ENCODE data around the gene CCDC47.

CCDC47 gene

DNA sequence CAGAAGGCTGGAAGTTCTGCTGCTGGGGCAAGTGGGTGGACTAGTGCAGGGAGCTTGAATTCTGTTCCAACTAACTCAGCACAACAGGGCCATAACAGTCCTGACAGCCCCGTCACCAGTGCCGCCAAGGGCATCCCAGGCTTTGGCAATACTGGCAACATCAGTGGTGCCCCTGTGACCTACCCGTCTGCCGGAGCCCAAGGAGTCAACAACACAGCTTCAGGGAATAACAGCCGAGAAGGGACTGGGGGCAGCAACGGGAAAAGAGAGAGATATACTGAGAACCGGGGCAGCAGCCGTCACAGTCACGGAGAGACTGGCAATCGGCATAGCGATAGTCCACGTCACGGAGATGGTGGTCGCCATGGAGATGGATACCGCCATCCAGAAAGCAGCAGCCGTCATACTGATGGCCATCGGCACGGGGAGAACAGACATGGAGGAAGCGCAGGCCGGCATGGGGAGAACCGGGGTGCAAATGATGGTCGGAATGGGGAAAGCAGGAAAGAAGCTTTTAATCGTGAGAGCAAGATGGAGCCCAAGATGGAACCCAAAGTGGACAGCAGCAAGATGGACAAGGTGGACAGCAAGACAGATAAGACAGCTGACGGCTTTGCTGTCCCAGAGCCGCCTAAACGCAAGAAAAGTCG, 44.5 kb upstream of the CCDC47 start:
- no peak for DNase-seq (ENCODE audit: low read depth)
- H3K4me3 ChIP-seq (ENCODE audit: low read depth, low read length) = no peak overlapping the region
- TF ChIP-seq, protein P1, sequence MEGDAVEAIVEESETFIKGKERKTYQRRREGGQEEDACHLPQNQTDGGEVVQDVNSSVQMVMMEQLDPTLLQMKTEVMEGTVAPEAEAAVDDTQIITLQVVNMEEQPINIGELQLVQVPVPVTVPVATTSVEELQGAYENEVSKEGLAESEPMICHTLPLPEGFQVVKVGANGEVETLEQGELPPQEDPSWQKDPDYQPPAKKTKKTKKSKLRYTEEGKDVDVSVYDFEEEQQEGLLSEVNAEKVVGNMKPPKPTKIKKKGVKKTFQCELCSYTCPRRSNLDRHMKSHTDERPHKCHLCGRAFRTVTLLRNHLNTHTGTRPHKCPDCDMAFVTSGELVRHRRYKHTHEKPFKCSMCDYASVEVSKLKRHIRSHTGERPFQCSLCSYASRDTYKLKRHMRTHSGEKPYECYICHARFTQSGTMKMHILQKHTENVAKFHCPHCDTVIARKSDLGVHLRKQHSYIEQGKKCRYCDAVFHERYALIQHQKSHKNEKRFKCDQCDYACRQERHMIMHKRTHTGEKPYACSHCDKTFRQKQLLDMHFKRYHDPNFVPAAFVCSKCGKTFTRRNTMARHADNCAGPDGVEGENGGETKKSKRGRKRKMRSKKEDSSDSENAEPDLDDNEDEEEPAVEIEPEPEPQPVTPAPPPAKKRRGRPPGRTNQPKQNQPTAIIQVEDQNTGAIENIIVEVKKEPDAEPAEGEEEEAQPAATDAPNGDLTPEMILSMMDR (conservative IDR thresholded peaks at IDR 0.05; ENCODE audit: low read depth, low read length) = no peak

DNA sequence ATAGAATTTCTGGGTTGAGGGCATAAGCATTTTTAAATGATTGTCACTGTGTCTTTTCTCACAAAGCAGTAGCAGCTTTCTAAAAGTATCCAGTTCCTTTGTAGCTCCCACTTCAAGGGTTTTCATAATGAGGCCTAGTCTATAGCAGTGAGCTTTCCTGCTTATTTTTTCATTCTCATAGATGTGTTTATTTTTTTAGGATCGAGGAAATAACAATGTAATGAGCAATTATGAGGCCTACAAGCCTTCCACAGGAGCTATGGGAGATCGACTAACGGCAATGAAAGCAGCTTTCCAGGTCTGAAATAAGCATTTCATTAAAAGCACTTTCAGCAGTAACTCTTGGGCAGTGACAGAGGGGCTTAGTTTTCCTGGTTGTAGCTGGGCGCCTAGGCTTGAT, 43.3 kb upstream of the CCDC47 start:
- TF ChIP-seq, protein P1 (conservative IDR thresholded peaks at IDR 0.05; ENCODE audit: low read depth, low read length) = no peak
- no peak for DNase-seq (ENCODE audit: low read depth)
- H3K4me3 ChIP-seq (ENCODE audit: low read depth, low read length) = no peak overlapping the region

DNA sequence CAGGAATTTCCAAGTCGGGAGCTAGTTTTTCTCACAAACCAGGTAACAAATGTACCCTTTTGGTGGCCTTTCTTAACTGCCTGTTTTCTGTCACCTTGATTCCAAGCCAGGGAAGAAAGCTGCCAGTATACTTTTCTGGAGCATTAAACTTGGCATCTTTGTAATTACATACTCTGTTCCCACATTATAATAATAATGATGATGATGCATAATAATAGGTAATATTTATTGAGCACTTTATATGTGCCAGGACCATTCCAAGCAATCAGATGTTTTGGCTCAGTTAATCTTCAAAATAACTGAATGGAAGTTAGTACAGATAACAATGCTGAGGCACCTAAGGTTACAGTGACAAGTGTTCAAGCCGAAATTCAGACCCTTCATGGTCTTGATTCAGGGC, 42.7 kb upstream of the CCDC47 start:
- H3K4me3 ChIP-seq (ENCODE audit: low read depth, low read length) = no peak overlapping the region
- DNase-seq (ENCODE audit: low read depth) = no peak
- TF ChIP-seq, protein P1 (conservative IDR thresholded peaks at IDR 0.05; ENCODE audit: low read depth, low read length) = no peak

DNA sequence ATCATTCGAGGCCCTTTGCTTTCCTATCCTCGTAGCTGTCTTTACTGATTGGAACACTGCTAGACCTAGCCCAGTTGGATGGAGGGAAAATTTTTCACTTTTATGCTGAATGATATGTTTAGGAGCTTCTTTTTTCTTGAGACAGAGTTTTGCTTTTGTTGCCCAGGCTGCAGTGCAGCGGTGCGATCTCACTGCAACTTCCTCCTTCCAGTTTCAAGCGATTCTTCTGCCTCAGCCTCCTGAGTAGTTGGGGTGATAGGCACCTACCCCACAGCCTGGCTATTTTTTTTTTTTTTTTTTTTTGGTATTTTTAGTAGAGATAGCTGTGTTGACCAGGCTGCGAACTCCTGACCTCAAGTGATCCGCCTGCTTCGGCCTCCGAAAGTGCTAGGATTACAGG, 36.6 kb upstream of the CCDC47 start:
- TF ChIP-seq, protein P1 (conservative IDR thresholded peaks at IDR 0.05; ENCODE audit: low read depth, low read length) = no peak

DNA sequence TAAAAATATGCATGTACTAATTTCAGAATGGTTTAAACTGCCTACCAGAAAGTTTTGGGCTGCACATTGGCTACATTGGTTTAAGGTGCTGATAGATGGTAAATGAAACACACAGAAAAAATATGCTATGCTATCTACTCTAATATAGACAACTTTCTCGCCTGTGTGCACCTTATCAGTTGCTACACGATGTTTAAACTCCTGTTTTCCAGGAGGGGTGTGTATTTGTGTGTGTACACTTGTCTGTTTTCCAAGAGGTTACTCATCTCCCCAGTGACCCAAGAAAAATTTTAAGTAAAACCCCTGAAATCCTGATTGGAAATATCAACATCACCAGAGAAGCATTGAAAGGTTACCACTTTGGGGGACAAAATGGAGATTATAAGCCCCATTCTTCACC, 32.2 kb upstream of the CCDC47 start:
- no peak for DNase-seq (ENCODE audit: low read depth)
- TF ChIP-seq, protein P1 (conservative IDR thresholded peaks at IDR 0.05; ENCODE audit: low read depth, low read length) = no peak
- H3K4me3 ChIP-seq (ENCODE audit: low read depth, low read length) = no peak overlapping the region

More for the DNA sequence above, 36.6 kb upstream of the CCDC47 start:
- no peak overlapping the region for H3K4me3 ChIP-seq (ENCODE audit: low read depth, low read length)
- DNase-seq (ENCODE audit: low read depth) = no peak

DNA sequence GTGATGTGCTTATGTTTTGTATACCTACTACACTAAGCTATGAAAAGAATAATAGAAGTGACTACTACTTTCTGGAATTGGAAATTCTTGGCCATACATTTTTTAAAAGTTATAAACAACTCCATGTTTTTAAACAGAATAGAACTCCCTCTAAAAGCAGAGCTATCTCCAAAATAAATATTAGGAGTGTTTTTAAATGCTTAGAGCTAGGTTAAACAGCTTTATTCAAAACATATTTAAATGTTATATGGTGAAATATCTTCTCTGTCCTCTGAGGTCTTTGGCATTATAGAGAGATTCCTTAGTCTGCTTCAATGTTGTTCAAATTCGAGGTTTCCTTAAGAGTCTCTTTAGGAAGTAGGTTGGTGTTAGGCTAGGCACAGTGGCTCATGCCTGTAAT, 30.9 kb upstream of the CCDC47 start:
- DNase-seq (ENCODE audit: low read depth) = no peak
- TF ChIP-seq, protein P1 (conservative IDR thresholded peaks at IDR 0.05; ENCODE audit: low read depth, low read length) = no peak

DNA sequence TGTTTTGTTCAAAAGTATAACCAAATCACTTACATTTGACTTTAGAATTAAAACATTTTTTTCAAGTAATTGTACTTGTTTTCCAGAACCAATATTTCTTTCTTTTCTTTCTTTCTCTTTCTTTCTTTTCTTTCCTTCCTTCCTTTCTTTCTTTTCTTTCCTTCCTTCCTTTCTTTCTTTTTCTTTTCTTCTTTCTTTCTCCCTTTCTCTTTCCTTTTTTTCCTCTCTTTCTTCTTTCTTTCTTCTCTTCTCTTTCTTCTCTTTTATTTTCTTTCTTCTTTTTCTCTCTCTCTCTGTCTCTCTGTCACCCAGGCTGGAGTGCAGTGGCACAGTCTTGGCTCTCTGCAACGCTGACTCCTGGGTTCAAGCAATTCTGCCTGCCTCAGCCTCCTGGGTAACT, 27.4 kb upstream of the CCDC47 start:
- TF ChIP-seq, protein P1 (conservative IDR thresholded peaks at IDR 0.05; ENCODE audit: low read depth, low read length) = no peak
- DNase-seq (ENCODE audit: low read depth) = no peak
- H3K4me3 ChIP-seq (ENCODE audit: low read depth, low read length) = no peak overlapping the region

More for the DNA sequence above, 30.9 kb upstream of the CCDC47 start:
- no peak overlapping the region for H3K4me3 ChIP-seq (ENCODE audit: low read depth, low read length)

All from choroid plexus epithelial cell (primary cell).